GM12874 (cell line): ENCODE measurements around the gene JARID2.

Source experiments
- CTCF ChIP-seq: IDR thresholded peaks from 2 replicates; pipeline ENCODE4 v1.5.1; 2011; ENCODE audit warnings: low read depth, mild to moderate bottlenecking, control low read depth, low read length, moderate library complexity; ENCODE audit not compliant: insufficient read depth

Gene JARID2

GRCh38 chr6:15420959-15421438 lies 175.1 kb downstream of the JARID2 start:
- TF ChIP-seq CTCF: no peak

DNA sequence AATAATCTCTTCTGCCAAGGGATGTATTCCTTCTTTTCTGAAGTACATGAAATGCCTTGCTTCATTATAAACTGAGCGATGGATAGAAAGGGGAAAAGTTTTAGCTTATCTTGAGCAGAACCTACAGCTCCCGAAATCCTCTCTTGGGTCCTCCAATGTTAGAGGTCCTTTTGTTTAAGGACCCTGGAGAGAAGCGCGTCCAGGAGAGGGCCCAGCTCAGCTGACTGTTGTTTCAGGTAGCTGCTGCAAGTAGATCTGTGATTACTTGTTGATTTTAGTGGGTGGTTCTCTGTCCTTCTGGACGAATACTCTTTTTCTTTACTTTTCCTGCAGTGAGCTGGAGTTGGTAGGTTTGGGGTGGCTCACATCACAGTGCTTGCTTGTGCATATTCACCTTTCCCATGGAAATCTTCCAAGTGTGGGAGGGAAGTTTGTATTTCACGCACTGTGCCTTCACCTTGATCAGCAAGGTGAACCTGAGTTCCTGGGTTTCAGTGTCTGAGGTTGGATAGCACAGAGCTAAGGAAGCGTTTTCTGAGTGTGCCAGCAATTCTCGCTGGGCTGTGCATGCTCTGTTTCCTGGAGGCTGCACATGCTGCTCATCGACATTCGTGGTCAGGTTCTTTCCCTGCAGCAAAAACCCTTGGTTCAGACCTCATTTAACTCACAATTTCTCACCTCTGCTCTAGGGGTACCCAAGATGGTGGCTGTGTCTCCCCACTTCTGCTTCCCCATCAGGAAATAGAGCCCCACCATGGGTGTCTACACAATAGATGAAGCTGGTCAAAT lies 176.3 kb downstream of the JARID2 start:
- no peak for TF ChIP-seq CTCF

GRCh38 chr6:15423286-15423993 lies 177.6 kb downstream of the JARID2 start:
- TF ChIP-seq CTCF: no peak

GRCh38 chr6:15425947-15426346 lies 180.1 kb downstream of the JARID2 start:
- no peak for TF ChIP-seq CTCF

DNA sequence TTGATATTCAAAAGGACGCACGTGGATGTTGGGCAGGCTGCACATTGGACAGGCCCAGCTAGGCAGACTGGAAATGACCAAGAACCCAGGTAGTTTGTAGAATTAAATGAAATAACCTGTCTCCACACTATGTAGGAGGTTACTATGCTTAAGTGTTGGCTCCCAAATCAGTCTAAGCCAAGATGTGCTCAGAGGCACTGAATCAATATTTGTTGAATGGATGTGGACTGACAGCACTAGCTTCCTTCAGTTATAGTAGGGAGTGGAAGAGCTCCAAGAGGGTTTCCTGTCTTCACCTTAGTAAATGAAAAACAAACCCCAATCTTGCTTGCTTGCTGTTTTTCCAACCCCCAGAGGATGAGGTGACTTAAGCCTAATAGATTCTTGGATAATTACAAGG lies 180.5 kb downstream of the JARID2 start:
- TF ChIP-seq CTCF: no peak

DNA sequence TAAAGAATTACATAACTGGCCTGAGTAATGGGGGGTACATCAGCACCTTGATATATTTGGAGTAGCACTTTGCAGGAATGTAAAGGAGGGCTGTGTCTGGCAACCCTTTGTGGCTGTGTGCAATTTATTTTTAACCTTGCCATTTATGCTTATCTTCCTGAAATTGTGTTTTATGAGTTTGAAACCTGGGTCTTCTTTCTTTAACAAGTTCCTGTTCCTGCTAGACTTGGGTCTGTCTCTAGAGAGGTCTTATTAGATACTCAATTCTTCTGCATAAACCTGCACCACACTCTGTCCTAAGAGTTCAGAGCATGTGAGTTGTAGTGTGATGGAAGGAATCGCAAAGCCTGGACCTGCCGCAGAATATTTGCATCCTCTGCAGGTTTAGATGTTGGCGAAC lies 181.0 kb downstream of the JARID2 start:
- TF ChIP-seq CTCF: no peak

DNA sequence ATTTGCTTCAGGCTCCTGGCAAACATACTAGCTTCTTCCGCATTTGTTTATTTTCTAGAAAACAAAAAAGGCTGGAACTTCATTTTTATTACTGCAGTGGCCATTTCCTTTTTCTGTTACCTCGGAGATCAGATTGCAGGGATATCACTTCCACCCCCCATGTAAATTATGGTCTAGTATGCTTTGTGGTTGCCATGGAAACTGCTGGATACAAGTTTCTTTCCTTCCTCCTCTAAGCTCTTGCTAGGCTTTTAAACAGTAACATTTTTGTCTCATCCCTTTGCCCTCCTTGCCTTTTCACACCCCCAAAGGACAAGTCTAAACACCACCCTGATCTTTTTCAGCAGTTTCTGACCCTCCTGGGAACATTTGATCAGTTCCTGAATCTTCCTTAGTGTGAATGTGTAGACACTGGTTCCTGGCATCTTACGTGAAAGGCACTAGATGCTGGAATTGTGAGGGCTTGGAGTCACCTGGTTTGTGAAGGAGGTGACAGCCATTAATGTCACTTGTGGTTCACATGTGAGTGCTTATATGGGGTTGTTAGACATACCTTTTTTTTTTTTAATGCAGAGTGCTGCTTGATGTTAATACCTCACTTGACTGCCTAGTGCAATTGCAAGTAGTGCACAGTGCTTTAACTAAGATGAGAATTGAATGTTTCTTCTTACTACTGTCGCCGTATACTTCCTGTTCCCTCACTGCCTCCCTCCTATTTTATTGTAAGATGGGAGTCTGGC lies 181.6 kb downstream of the JARID2 start:
- TF ChIP-seq CTCF: no peak
